Measurements from ENCODE around the gene AUTS2. TPM values are rescaled to one million over a fixed set of nuclear protein-coding genes. Genes with fewer than 3 reads are reported as not detected.
A peak's percentile ranks its signal among the peaks of the same experiment; 100 is the strongest.

AUTS2 gene
- total and polyA plus RNA-seq, 10 of the 15 experiments (the other 5 are each of a cell fraction or from before 2014, with no cell fraction given): 6.4 to 55.6 (median 21.6) TPM

GRCh38 chr7:69882269-69882668 is 284.0 kb downstream of the AUTS2 start (continued):
- 0 out of 2 replicates have a peak, but pooled peaks have one; percentile 43 for TF ChIP-seq IRF4 (IDR thresholded peaks at IDR 0.05; ENCODE audit: low read depth, low read length)
- no peak for TF ChIP-seq ZBTB33 (IDR thresholded peaks at IDR 0.05)
- 0 out of 2 replicates have a peak, but pooled peaks have one; percentile 23 for TF ChIP-seq BCL11A (IDR thresholded peaks at IDR 0.05; ENCODE audit: low read depth, low read length)
- TF ChIP-seq FOXM1 (IDR thresholded peaks at IDR 0.05; ENCODE audit: low read depth, low read length): no peak

GRCh38 chr7:69883399-69883891 is 285.2 kb downstream of the AUTS2 start:
- H3K36me3 ChIP-seq (ENCODE audit: control insufficient read depth in 2 of 2, insufficient read depth in 2 of 2, low read length in 1 of 2): 0 out of 4 replicates have a peak, but pooled peaks cover 0 to 5% of the 10 kb centered on the region in 2 experiments
- POLR2A ChIA-PET: interaction anchor here (0.6 kb wide), 1 partner anchor 57 kb away, joined by 3 read pairs; no protein-coding TSS in a partner anchor
- BruUV-seq (replicated peaks): no TSS peak
- no peak for FAIRE-seq
- intact Hi-C loops (cut with micrococcal nuclease; ENCODE audit: unreplicated experiment) (loop anchor here (2.0 kb wide), 1 partner anchor 39 kb away; no protein-coding TSS in a partner anchor), in situ Hi-C loops (cut with MboI) (no loop called here)
- SMC1A ChIA-PET (ENCODE audit: uncharacterized antibody, unreplicated experiment): interaction anchor here (1.0 to 1.8 kb wide), 4 partner anchors 16 to 60 kb away, joined by 3 to 7 read pairs (median 4); no protein-coding TSS in a partner anchor
- H3K27ac ChIP-seq (ENCODE audit: control insufficient read depth, insufficient read depth): no peak overlapping the region
- no peak for ATAC-seq
- CTCF ChIA-PET: interaction anchor here (2.1 kb wide), 1 partner anchor 41 kb away, joined by 4 read pairs; no protein-coding TSS in a partner anchor
- no peak overlapping the region for H3K4me3 ChIP-seq
- WGBS (ENCODE audit: insufficient coverage, insufficient replicate concordance, low lambda C conversion rate, missing lambda C conversion rate): 76% methylated on average over 7 of the region's 7 CpGs
- TF ChIP-seq SREBF2 (IDR thresholded peaks at IDR 0.05; ENCODE audit: low read length) (no peak), ZBTB40 (IDR thresholded peaks at IDR 0.05; ENCODE audit: borderline replicate concordance) (no peak), SMARCA5 (IDR thresholded peaks at IDR 0.05) (no peak), MLLT1 (IDR thresholded peaks at IDR 0.05) (0 out of 2 replicates have a peak, but pooled peaks have one; percentile 17)
- H3K27me3 ChIP-seq (replicated peaks in 1 of 2; ENCODE audit: control insufficient read depth in 2 of 2, insufficient read depth in 2 of 2, low read length in 1 of 2): no peaks in the 10 kb centered on the region
- no peaks in the 10 kb centered on the region; the same call in 2 of the 3 replicates for H3K9me3 ChIP-seq (replicated peaks; ENCODE audit: control insufficient read depth, insufficient read depth, low read length)
- DNase-seq (ENCODE audit: low read depth, low spot score): no peak
- H4K20me1 ChIP-seq (ENCODE audit: control insufficient read depth, insufficient read depth): no peaks in the 10 kb centered on the region
- RAD21 ChIA-PET (ENCODE audit: unreplicated experiment): interaction anchor here (0.7 to 3.6 kb wide), 5 partner anchors 44 to 186 kb away, joined by 3 to 16 read pairs (median 4); no protein-coding TSS in a partner anchor
- peaks cover 2% of the 10 kb centered on the region for H3K79me2 ChIP-seq (ENCODE audit: control insufficient read depth, insufficient read depth, low read length)
- H3K9ac ChIP-seq (ENCODE audit: control insufficient read depth, insufficient read depth, low read length): no peak overlapping the region
- no peak overlapping the region for H3K4me2 ChIP-seq (ENCODE audit: control insufficient read depth, insufficient read depth)
- no peak overlapping the region for H2AFZ ChIP-seq (ENCODE audit: control insufficient read depth, low read depth, low read length)
- H3K4me1 ChIP-seq (ENCODE audit: control insufficient read depth, insufficient read depth, low read length): peaks cover 22% of the 10 kb centered on the region

Measured in GM12878 (cell line).